Activated CD4-positive, alpha-beta T cell treated with anti-CD3 and anti-CD28 coated beads, Interleukin-2, amount 50 U/mL, for 4 hours (primary cell): ENCODE measurements around the gene ARPC1A.

Experiments used
- DNase-seq, 2 experiments: peaks; one replicate each; pipeline ENCODE4 v3.0.0-alpha.2; 2020

ARPC1A gene

GRCh38 chr7:99392046-99392445 lies 66.3 kb downstream of the ARPC1A start:
- DNase-seq, result no peak

GRCh38 chr7:99392659-99393354 lies 67.1 kb downstream of the ARPC1A start:
- peak; percentile 70 to 77 for DNase-seq

- no peak for DNase-seq
Observed at GRCh38 chr7:99393355-99394187, 67.9 kb downstream of the ARPC1A start.

- no peak for DNase-seq
Observed at GRCh38 chr7:99394188-99394502, 68.4 kb downstream of the ARPC1A start.

- no peak for DNase-seq
Observed at GRCh38 chr7:99395616-99396327, 70.1 kb downstream of the ARPC1A start.

GRCh38 chr7:99396418-99397296 lies 71.0 kb downstream of the ARPC1A start:
- no peak for DNase-seq

GRCh38 chr7:99397297-99397983 lies 71.7 kb downstream of the ARPC1A start:
- no peak for DNase-seq

- no peak for DNase-seq
Observed at GRCh38 chr7:99398891-99399445, 73.3 kb downstream of the ARPC1A start.

GRCh38 chr7:99399597-99399996 lies 73.9 kb downstream of the ARPC1A start:
- DNase-seq, result no peak

- no peak for DNase-seq
Observed at GRCh38 chr7:99402854-99403253, 77.2 kb downstream of the ARPC1A start.

- no peak for DNase-seq
Observed at GRCh38 chr7:99403764-99404163, 78.1 kb downstream of the ARPC1A start.

- no peak for DNase-seq
Observed at GRCh38 chr7:99404235-99404976, 78.7 kb downstream of the ARPC1A start.

GRCh38 chr7:99404977-99405320 lies 79.3 kb downstream of the ARPC1A start:
- no peak for DNase-seq

GRCh38 chr7:99406557-99406956 lies 80.9 kb downstream of the ARPC1A start:
- no peak for DNase-seq

- DNase-seq, result peak; percentile 44 to 45
Observed at GRCh38 chr7:99407872-99408378, 82.2 kb downstream of the ARPC1A start.

GRCh38 chr7:99408379-99409191 lies 82.9 kb downstream of the ARPC1A start, which contains the start of the genes BUD31 and PDAP1:
TSS of gene BUD31 (plus strand) at chr7:99408969. CDS start at chr7:99411093, 2,124 bp downstream.
TSS of gene PDAP1 (minus strand) at chr7:99408597. CDS start at chr7:99408548, 49 bp downstream.
- peak; percentile 91 to 93 for DNase-seq

- no peak for DNase-seq
Observed at GRCh38 chr7:99409192-99409572, 83.5 kb downstream of the ARPC1A start.

- DNase-seq, result no peak
Observed at GRCh38 chr7:99409806-99410205, 84.1 kb downstream of the ARPC1A start.

GRCh38 chr7:99410635-99411034 lies 84.9 kb downstream of the ARPC1A start:
- no peak for DNase-seq
